ENCODE data around the gene EN2. TPM values are rescaled to one million over a fixed set of nuclear protein-coding genes. Genes with fewer than 3 reads are reported as not detected.

Gene EN2
- total RNA-seq, 2 experiments from 2014 or later: not detected

GRCh38 chr7:155470186-155470487 is 12.2 kb downstream of the EN2 start:
- Mint-ChIP-seq H3K9me3 (ENCODE audit: insufficient read depth) (no peaks in the 10 kb centered on the region), H3K4me3 (no peak overlapping the region), H3K27me3 (ENCODE audit: low read depth) (peaks cover 86% of the 10 kb centered on the region), H3K4me1 (ENCODE audit: low read depth) (peaks cover 17% of the 10 kb centered on the region), H3K36me3 (ENCODE audit: low read depth) (no peaks in the 10 kb centered on the region), H3K27ac (no peak overlapping the region)
- ATAC-seq (no peak), DNase-seq (no peak)
- CTCF ChIA-PET: no interaction called here
- POLR2A ChIA-PET: no interaction called here

- ChIA-PET CTCF (no interaction called here), POLR2A (no interaction called here)
- DNase-seq: no peak
- H3K9me3 Mint-ChIP-seq (ENCODE audit: insufficient read depth): peaks cover 1% of the 10 kb centered on the region
- peaks cover 11% of the 10 kb centered on the region for H3K4me1 Mint-ChIP-seq (ENCODE audit: low read depth)
- peaks cover 86% of the 10 kb centered on the region for H3K27me3 Mint-ChIP-seq (ENCODE audit: low read depth)
- no peak overlapping the region for H3K27ac Mint-ChIP-seq
- H3K4me3 Mint-ChIP-seq: no peak overlapping the region
- H3K36me3 Mint-ChIP-seq (ENCODE audit: low read depth): no peaks in the 10 kb centered on the region
- no peak for ATAC-seq
Observed at GRCh38 chr7:155470686-155471638, 13.0 kb downstream of the EN2 start.

- H3K9me3 Mint-ChIP-seq (ENCODE audit: insufficient read depth): peaks cover 6% of the 10 kb centered on the region
- DNase-seq: no peak
- no peaks in the 10 kb centered on the region for H3K36me3 Mint-ChIP-seq (ENCODE audit: low read depth)
- H3K4me3 Mint-ChIP-seq: no peak overlapping the region
- peaks cover 87% of the 10 kb centered on the region for H3K27me3 Mint-ChIP-seq (ENCODE audit: low read depth)
- H3K4me1 Mint-ChIP-seq (ENCODE audit: low read depth): peaks cover 9% of the 10 kb centered on the region
- no peak for ATAC-seq
- CTCF ChIA-PET: no interaction called here
- no peak overlapping the region for H3K27ac Mint-ChIP-seq
- POLR2A ChIA-PET: no interaction called here
Observed at GRCh38 chr7:155471718-155472117, 13.8 kb downstream of the EN2 start.

DNA sequence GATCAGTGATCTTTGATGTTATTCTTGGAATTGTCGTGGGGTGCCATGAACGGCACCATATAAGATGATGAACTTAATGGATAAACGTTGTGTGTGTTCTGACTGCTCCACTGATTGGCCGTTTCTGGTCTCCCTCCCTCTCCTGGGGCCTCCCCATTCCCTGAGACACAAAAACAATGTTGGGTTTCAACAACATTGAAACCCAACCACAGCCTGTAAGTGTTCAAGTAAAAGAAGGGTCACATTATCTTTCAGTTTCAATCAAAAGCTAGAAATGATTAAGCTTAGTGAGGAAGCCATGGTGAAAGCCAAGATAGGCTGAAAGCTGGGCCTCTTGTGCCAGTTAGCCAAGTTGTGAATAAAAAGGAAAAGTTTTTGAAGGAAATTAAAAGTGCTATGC is 19.5 kb downstream of the EN2 start:
- ATAC-seq: no peak
- peaks cover 6% of the 10 kb centered on the region for H3K9me3 Mint-ChIP-seq (ENCODE audit: insufficient read depth)
- H3K27ac Mint-ChIP-seq: peak overlapping the region; percentile 48
- H3K27me3 Mint-ChIP-seq (ENCODE audit: low read depth): peaks cover 63% of the 10 kb centered on the region
- ChIA-PET CTCF (interaction anchor here (1.3 kb wide), 1 partner anchor 23 kb away, joined by 4 read pairs; no protein-coding TSS in a partner anchor), POLR2A (interaction anchor here (1.0 kb wide), 1 partner anchor 14 kb away, joined by 4 read pairs; no protein-coding TSS in a partner anchor)
- H3K4me3 Mint-ChIP-seq: no peak overlapping the region
- no peaks in the 10 kb centered on the region for H3K36me3 Mint-ChIP-seq (ENCODE audit: low read depth)
- DNase-seq: no peak
- peaks cover 13% of the 10 kb centered on the region for H3K4me1 Mint-ChIP-seq (ENCODE audit: low read depth)

- POLR2A ChIA-PET: no interaction called here
- Mint-ChIP-seq H3K27ac (no peak overlapping the region), H3K9me3 (ENCODE audit: insufficient read depth) (no peaks in the 10 kb centered on the region), H3K36me3 (ENCODE audit: low read depth) (no peaks in the 10 kb centered on the region), H3K27me3 (ENCODE audit: low read depth) (peaks cover 41% of the 10 kb centered on the region), H3K4me3 (no peak overlapping the region), H3K4me1 (ENCODE audit: low read depth) (peaks cover 19% of the 10 kb centered on the region)
- ATAC-seq: no peak
- CTCF ChIA-PET: no interaction called here
- DNase-seq: no peak
Observed at GRCh38 chr7:155481764-155482163, 23.8 kb downstream of the EN2 start.

DNA sequence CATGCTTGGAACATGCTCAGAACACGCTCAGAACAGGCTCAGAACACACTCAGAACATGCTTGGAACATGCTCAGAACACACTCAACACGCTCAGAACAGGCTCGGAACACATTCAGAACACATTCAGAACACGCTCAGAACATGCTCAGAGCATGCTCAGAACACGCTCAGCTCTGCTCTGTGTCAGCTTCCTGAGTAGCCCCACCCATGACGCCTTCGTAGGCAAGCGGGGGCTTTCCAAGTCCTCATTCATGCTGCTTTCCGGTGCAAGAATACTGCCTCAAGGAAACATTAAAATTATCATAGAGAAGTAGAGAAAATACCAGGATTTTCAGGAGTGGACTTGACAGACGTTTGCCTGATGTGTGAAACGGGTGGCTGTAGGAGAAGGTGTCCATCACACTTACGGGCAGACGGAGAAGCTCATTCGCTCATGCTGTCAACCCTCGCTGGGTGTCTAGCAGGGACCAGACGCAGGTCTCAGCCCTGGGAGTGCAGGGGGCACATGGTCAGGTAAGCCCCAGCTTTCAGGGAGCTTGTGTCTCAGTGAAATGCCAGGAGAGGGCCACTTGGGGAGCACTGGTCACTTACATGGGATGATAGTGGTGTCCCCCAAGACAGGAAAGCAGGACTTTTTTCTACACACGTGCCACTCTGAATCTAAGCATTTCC is 24.7 kb downstream of the EN2 start:
- ATAC-seq (peak; percentile 51), DNase-seq (no peak)
- ChIA-PET POLR2A (no interaction called here), CTCF (no interaction called here)
- Mint-ChIP-seq H3K27me3 (ENCODE audit: low read depth) (peaks cover 40% of the 10 kb centered on the region), H3K4me1 (ENCODE audit: low read depth) (peaks cover 13% of the 10 kb centered on the region), H3K36me3 (ENCODE audit: low read depth) (no peaks in the 10 kb centered on the region), H3K4me3 (no peak overlapping the region), H3K9me3 (ENCODE audit: insufficient read depth) (no peaks in the 10 kb centered on the region), H3K27ac (no peak overlapping the region)

- Mint-ChIP-seq H3K4me3 (no peak overlapping the region), H3K36me3 (ENCODE audit: low read depth) (no peaks in the 10 kb centered on the region), H3K4me1 (ENCODE audit: low read depth) (peaks cover 9% of the 10 kb centered on the region), H3K27me3 (ENCODE audit: low read depth) (peaks cover 40% of the 10 kb centered on the region), H3K27ac (no peak overlapping the region), H3K9me3 (ENCODE audit: insufficient read depth) (no peaks in the 10 kb centered on the region)
- no peak for ATAC-seq
- POLR2A ChIA-PET: no interaction called here
- DNase-seq: no peak
- CTCF ChIA-PET: no interaction called here
Observed at GRCh38 chr7:155483245-155483644, 25.3 kb downstream of the EN2 start.

GRCh38 chr7:155483868-155484325 is 26.0 kb downstream of the EN2 start:
- no peak overlapping the region for H3K27ac Mint-ChIP-seq
- DNase-seq (no peak), ATAC-seq (no peak)
- H3K27me3 Mint-ChIP-seq (ENCODE audit: low read depth): peaks cover 35% of the 10 kb centered on the region
- H3K4me3 Mint-ChIP-seq: no peak overlapping the region
- no peaks in the 10 kb centered on the region for H3K36me3 Mint-ChIP-seq (ENCODE audit: low read depth)
- ChIA-PET CTCF (no interaction called here), POLR2A (no interaction called here)
- H3K9me3 Mint-ChIP-seq (ENCODE audit: insufficient read depth): no peaks in the 10 kb centered on the region
- H3K4me1 Mint-ChIP-seq (ENCODE audit: low read depth): peaks cover 11% of the 10 kb centered on the region

DNA sequence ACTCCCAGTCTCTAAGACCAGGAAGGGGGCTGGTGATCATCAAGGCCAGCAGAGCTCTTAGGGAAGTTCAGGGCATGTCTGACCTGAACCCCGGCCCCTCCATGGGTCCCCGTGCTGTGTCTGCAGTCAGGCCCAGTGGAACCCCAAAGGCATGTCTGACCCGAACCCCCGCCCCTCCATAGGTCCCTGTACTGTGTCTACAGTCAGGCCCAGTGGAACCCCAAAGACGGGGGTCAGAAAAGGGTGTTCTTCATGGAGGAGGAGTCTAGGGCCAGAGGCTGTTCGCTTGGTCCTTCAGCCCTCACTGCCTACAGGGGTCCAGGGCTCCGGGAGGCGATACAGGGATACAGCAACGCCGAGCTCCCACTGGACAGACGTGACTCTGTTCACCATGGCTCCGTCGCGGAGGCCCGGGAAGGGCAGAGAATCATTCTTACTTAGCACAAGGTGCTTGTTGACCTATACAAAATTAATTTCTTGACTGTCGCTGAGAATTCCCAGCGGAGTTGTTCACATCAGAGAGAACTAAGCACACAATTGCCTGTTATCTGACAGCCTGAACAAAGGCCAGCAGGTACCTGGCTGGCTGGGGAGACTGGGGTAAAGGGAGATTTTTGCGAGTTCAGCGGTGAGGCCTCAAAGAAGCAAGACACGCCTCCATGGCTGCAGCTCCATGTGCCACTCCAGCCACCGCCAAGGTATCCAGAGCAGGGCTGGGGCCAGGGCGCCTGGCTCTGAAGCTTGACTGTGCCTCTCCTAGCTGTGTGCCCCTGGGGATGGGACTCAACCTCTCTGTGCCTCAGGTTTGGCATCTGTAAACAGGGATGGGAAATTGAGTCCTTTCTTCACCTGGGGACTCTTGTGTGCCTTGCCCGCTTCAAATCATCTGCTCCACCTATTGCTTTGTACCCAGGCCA is 26.8 kb downstream of the EN2 start:
- CTCF ChIA-PET: no interaction called here

GRCh38 chr7:155486783-155487508 is 29.0 kb downstream of the EN2 start:
- Mint-ChIP-seq H3K27me3 (ENCODE audit: low read depth) (peaks cover 31% of the 10 kb centered on the region), H3K27ac (no peak overlapping the region), H3K4me3 (no peak overlapping the region), H3K4me1 (ENCODE audit: low read depth) (peaks cover 38% of the 10 kb centered on the region), H3K36me3 (ENCODE audit: low read depth) (peaks cover 3% of the 10 kb centered on the region), H3K9me3 (ENCODE audit: insufficient read depth) (no peaks in the 10 kb centered on the region)
- ChIA-PET CTCF (interaction anchor here (1.5 kb wide), 1 partner anchor 14 kb away, joined by 4 read pairs; no protein-coding TSS in a partner anchor), POLR2A (no interaction called here)
- DNase-seq: no peak
- ATAC-seq: no peak

More for the DNA sequence above, 26.8 kb downstream of the EN2 start:
- ATAC-seq (no peak), DNase-seq (no peak)
- H3K27me3 Mint-ChIP-seq (ENCODE audit: low read depth): peaks cover 30% of the 10 kb centered on the region
- H3K4me1 Mint-ChIP-seq (ENCODE audit: low read depth): peaks cover 17% of the 10 kb centered on the region
- H3K27ac Mint-ChIP-seq: no peak overlapping the region
- no peaks in the 10 kb centered on the region for H3K9me3 Mint-ChIP-seq (ENCODE audit: insufficient read depth)
- no peaks in the 10 kb centered on the region for H3K36me3 Mint-ChIP-seq (ENCODE audit: low read depth)
- no peak overlapping the region for H3K4me3 Mint-ChIP-seq
- POLR2A ChIA-PET: no interaction called here
